Measurements from ENCODE around the gene AHI1. TPM values are rescaled to one million over a fixed set of nuclear protein-coding genes. Genes with fewer than 3 reads are reported as not detected.

AHI1 gene
- total RNA-seq, 1 experiment from 2014 or later, result 11.9 TPM

DNA sequence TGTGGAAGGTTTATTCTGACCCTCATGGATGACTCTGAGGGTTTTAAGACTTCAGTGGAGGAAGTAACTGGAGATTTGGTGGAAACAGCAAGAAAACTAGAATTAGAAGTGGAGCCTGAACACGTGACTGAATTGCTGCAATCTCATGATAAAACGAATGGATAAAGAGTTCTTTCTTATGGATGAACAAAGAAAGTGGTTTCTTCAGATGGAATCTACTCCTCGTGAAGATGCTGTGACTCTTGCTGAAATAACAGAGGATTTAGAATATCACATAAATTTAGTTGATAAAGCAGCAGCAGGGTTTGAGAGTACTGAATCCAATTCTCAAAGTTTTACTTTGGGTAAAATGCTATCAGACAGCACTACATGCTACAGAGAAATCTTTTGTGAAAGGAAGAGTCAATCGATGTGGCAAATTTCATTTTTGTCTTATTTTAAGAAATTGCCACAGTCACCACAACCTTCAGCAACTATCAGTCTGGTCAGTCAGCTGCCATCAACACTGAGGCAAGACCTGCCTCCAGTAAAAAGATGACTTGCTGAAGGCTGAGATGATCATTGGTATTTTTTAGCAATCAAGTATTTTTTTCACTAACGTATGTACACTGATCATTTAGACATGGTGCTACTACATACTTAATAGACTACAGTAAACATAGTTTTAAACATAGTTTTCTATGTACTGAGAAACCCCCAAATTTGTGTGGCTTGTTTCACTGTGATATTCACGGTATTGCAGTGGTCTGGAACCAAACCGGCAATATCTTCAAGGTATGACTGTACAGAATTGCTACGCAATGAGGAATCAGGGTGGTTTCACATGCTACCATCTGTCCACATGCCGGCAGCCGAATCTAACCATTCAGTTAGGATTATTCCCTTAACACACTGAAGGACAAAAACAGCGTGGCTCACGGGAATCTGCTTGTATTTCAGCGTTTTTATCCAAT is 167.4 kb downstream of the AHI1 start:
- no peak for DNase-seq (ENCODE audit: low read depth)

DNA sequence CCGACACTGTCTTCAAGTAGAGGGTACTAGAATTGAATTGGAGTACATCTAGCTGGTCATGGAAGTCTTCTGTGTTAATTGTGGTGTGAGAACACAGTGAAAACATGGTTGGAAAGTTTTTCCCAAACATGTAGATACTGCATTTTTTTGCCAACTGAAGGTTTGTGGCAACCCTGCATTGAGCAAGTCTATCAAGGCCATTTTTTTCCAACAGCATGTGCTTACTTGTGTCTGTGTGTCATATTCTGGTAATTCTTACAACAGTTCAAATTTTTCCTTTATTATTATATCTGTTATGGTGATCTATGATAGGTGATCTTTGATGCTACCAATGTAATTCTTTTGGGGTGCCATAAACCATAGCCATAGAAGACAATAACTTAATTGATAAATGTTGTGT is 169.4 kb downstream of the AHI1 start:
- no peak for DNase-seq (ENCODE audit: low read depth)

DNA sequence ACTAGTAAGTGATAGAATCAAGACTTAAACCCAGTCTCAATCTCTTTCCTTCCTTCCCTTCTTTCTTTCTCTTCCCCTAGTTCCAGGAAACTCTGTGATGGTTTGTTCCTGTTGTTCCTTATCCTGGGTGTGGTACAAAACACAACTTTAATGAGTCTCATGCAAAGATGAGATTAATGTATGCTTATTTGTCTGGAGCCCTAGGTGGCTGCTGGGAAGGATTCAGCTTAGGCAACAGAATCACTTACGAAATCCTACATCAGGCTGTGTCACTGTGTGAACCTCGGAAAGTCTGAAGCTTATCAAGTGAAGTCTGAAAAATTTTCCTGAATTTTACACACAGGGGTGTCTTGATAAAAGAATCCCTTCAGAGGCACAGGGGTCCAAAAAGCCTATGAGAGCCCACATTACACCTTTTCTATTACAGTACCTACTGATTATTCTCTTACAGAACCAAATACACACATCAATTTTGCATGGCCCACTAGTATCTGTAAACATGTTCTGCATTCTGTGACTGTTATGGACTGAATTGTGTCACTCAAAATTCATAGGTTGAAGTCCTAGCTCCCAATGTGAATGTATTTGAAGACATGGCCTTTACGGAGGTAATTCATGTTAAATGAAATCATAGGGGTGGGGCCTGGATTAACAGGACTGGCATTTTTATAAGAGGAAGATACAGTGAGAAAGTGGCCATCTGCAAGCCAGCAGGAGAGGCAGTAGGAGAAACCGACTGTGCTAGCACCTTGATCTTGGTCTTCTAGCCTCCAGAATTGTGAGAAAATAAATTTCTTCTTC is 171.7 kb downstream of the AHI1 start:
- no peak for DNase-seq (ENCODE audit: low read depth)

DNA sequence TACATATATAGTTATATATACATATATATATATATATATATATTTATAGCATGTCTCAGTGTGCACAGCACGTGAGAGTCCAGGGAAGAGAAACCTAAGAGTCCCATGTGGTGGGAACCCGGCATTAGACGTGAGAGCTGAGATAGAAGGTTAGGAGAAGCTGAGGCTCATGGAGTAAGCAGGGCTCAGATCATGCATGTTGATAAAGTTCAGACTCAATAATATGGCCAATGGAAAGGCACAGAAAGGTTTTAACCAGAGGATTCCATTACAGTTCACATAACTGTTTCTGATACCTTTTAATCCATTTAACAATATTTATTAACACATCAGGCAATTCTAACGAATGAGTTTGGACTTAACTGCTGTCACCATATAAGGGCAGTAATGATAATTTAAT is 173.0 kb downstream of the AHI1 start:
- DNase-seq (ENCODE audit: low read depth), result no peak

DNA sequence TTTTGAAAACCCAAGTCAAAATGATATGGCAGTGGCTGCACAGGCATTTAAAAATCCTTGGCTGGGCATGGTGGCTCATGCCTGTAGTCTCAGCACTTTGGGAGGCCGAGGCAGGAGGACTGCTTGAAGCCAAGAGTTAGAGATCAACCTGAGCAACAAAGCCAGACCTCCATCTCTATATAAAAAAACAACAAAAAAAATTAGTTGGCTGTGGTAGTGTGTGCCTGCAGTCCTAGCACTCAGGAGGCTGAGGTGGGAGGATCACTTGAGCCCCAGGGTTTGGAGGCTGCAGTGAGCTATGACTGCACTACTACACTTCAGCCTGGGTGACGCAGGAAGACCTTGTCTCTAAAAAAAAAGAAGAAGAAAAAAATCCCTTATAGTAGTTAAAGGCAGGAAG is 173.6 kb downstream of the AHI1 start:
- DNase-seq (ENCODE audit: low read depth), result no peak

DNA sequence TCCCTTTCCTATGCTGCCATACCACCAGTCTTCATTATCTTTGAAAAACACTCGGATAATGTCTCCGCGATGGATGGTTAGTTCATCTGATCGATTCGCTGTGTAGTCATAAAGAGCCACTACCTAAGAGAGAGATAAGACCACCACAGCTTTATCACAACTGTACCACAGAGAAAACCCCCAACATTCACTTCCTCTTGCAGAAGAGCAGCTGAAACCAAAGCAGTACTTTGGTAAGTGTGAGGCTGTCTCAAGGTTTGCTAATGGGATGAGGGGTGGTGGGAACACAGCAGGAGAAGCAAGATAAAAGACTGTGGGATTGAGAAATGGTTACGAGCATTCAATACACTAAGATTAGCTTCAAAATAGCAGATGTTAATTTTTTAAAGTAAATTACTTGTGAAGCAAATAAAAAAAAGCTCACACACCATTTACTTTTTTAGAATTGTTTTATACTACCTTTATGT is 174.3 kb downstream of the AHI1 start:
- DNase-seq (ENCODE audit: low read depth), result no peak

DNA sequence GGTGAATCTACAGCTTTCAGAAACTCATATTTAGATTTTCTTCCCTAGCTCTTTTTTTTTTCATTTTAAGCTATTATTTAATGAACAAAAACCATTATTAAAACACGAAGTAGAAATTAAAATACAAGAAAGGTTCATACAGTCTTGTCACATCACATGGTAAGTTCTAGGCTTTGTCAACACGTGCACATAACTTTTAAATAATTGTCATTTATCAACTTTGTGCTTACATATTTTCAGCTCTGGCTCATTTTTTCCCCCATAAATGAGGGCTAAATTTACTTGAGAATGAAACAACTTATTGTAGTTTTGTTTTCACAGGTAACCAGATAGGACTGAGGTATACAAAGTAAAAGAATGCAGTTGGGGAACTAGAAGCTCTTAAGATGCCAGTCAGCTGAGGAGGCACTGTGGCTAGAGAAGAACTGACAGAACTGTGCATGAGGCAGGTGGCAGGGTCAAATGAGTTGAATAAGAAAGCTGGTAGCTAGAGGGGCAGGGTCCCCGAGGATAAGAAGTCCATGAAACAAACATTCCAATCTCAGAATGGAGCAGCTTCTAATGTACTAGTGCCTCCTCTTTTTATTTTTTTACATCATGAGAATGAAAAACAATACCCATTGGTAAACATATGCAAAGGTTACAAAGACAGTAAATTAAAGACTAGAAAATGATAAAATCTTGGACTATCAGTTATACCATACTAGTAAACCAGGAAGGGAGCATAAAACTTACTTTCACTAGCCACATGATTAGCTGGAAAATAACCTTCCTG is 174.9 kb downstream of the AHI1 start:
- no peak for DNase-seq (ENCODE audit: low read depth)

DNA sequence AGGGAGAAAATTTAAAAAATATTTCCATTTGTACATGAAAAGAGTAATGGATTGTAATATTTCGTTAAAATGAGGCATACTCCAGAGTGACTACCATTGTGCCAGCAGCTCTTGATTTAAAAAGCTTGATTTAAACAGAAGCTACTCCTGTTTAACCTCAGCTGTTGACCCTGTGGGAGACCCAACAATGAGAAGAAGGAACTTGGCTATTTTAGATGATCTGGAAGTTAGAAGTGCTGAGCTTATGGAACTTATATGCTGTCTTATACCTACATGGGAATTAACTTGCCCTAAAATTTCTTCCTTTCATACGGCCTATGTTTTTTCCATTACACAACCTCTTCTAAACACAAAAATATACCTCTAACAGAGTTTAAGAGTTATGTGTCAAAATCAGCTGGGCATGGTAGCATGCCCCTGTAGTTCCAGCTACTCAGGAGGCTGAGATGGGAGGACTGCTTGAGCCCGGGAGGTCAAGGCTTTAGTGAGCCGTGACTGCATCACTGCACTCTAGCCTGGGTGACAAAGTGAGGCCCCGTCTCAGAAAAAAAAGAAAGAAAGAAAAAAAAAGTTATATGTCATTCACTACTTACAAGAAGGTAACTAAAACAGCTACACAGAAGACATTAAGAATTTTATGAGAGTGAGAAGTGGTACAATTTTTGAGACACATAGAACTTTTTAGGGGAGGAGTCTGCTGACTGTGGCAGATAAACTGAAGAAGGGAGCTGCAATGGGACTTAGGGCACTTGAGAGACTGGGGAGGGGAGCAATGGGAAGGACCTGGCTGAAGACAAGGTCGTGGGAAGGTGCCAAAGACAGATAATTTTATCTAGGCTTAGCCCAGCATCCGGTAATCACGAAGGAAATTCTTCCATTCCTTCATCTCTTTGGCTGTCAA is 176.6 kb downstream of the AHI1 start:
- DNase-seq (ENCODE audit: low read depth), result no peak

DNA sequence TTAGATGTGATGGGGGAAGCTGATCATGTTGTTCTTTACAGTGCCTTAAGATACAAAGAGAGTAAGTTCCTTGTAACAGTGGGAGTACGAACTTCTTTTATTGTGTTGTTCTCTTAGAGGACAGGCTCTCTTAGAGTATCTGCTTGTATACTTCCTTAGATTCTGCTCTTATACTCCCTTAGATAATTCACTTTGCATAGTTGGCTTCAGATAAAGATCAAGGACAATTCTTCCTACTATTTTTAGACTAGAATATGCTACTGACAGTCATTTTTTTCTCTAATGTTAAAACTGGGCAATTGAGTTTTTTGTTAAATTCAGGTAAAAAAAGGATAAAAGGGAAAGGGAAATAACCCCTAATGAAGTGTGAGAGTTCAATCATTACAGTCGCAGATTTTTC is 177.7 kb downstream of the AHI1 start:
- no peak for DNase-seq (ENCODE audit: low read depth)

DNA sequence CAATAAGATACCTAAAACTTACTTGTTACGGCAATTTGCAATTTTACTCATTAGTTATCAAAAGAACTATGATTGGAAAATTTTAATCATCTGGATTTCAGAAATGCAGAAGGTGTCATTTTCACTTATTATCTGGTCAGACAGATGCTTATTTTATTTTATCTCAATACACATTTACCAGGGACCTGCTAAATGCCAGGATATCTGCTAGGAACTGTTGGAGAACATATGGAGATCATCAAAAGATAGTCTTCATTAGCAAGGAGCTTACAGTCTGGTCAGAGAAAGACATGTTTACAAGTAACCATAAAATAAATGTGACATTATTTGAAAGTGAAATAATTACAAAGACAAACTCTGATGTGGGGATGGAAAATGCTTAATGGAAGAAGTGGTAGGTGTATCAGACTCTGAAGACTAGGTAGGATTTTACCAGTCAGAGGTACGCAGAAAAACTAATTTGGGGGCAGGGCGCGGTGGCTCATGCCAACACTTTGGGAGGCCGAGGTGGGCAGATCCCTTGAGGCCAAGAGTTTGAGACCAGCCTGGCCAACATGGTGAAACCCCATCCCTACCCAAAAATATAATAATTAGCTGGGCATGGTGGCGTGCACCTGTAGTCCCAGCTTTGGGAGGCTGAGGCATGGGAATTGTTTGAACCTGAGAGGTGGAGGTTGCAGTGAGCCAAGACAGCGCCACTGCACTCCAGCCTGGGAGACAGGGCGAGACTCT is 178.6 kb downstream of the AHI1 start:
- no peak for DNase-seq (ENCODE audit: low read depth)

DNA sequence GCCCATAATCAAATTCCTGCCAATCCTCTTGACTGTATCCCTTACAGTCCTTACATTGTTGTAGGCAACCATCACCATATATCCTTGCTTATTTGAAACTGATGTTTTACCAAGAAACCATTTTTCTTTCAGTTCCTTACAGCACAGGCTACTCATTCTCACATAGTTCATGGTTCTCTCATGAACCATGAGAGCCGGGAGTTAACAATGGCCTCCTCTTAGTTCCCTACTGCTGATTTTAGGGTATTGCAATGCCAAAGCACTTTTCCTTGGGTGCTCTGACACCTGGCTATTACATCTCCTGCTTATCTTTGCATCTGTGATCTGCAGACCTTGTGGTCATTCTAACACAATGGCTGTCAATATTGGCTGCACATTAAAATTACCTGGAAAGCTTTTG is 183.0 kb downstream of the AHI1 start:
- DNase-seq (ENCODE audit: low read depth), result no peak

DNA sequence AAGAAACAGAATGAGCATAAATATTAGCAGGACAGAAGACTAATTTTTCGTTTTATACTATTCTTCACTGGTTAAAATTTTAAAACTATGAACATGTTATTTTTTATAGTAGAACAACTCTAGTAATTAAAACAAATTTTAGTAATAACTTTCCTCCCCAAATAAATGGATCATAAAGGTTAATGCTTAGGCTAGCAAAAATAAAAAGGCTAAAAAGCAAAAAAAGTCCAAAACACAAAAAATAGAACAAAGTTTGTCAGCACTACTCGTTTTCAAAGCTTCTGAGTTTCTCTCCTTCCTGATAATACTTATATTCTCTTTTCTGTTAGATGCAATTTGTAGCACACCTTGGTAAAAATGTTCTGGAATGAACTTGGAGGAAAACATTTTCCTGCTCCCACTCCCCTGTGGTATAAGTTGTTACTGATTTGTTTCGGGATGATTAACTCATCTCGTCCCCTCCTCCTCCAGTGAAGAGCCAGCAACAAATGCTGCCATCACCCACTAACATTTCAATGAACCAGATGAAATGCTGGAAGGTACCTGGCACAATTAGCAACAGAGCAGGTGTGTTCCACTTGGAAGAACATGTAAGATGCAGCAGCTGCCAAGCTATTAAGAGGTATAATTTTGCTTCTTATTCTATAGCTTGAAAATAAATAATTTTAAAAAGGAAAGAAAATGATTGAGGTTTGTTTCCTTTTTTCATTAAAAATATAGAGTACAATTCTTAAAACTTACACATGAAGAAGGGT is 185.9 kb downstream of the AHI1 start:
- no peak for DNase-seq (ENCODE audit: low read depth)

DNA sequence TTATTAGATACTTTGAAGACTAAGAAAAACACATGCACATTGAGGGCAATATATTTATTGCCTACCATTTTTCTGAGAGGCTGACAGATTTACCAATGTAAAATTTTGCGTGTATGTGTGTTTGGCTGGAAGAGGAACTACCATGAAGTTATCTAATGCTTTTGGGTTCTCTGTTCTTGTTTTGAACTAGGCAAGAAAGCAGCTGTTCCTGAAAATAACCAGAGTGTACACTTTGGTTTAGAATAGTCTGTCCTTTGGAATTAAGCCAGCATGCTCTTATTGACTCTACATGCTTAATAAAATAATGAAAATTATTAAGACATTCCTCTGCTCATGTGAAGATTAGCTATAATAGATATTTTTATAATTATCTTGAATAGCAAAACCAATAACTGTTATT is 187.2 kb downstream of the AHI1 start:
- DNase-seq (ENCODE audit: low read depth), result no peak

DNA sequence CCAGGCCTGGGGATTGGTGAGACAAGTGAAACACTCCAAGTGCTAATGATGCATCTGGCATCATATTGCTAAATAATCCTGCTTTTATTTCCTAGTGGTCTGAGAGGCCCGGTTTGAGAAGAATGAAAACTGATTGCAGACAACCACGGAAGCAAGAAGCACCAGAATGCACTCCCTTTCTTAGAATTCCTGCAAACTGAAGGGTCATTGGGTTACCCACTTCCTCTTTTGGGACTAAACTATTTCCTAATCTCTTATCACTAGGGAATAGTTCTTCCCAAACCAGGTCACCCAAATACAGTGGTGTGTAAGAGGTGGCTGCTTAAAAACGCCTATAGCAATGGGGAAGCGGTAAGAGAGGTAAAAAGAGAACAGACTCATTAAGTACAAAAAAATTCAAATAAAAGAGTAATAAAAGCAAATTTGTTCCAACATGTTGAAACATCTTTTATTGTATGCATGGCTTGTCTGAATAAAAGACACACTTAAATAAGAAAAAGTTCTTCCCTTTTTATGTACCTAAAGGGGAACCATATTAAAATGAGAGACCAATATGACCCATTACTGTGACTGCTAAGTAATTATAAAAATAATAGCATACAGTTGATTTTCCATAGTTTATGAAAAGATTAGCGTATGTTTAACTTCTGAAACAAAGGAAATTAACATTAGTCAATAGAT is 190.7 kb downstream of the AHI1 start:
- DNase-seq (ENCODE audit: low read depth), result no peak

DNA sequence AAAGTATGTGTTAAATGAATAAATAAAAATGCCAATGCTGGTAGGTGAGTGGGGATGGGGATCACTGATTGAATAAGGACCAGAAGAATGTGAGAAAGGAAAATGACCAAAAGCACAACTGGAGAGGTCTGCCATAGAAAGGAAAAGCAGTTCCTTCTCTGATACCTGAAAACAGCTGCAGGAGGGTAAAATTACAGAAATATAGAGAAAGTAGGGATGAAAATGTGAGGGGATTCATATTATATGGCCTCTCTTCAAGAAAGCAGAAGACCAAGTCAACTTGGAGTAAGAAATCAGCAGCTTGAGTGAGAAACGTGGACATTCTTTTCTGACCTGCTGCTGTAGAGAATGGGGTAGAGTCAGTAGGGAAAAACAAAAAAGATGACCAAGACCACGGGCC is 191.4 kb downstream of the AHI1 start:
- DNase-seq (ENCODE audit: low read depth), result no peak

DNA sequence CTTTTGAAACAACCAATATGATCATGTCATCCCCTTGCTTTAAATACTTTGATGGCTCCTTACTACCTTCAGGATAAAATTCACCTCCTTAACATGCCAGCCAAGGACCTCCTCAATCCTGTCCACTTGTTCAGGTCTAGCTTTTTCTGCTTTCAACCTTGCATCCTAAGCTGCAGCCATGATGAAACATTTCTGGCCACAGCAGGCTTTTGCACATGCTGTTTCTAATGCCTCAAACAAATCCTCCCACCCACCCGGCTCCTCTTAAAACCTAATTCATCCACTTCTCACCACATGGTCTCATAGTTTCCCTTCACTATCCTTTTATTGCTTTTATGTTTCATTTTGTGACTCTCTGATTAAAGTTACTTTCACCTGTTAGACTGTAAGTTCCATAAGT is 191.9 kb downstream of the AHI1 start:
- DNase-seq (ENCODE audit: low read depth), result no peak

DNA sequence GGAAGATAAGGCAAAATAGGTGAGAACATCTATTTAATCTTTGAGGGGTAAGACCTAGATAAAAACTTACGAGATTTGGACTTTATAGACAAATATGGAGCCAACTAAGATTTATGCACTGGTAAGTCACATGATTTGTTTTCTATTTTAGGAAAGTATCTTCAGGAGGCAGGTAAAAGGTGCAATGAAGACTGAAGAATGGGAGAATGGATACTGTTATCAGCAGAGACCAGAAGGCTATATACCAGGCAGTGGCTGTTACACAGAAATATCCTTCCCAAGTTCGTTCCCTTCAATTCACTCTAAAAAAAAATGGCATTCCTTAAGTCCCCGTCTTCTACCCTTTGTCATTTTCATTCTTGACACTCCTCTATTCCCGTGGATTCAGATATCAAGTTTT is 192.7 kb downstream of the AHI1 start:
- no peak for DNase-seq (ENCODE audit: low read depth)

DNA sequence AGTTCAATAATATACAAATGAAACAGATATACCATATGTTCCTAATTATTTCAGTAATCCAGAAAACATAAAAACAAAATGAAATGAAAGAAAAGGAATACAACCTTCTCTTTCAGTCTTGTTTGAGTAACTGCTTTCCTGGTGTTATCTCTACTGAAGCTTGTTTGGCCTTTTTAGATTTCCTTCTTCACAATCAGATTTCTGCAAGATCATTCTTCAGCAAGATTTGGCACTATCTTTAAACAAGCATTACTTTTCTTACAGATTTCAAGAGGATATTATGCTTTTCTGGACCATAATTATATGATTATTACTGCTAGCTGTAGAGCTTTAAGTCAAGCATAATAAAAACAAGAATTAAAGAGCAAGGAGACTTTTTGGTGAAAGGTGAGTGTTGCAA is 196.2 kb downstream of the AHI1 start:
- no peak for DNase-seq (ENCODE audit: low read depth)

DNA sequence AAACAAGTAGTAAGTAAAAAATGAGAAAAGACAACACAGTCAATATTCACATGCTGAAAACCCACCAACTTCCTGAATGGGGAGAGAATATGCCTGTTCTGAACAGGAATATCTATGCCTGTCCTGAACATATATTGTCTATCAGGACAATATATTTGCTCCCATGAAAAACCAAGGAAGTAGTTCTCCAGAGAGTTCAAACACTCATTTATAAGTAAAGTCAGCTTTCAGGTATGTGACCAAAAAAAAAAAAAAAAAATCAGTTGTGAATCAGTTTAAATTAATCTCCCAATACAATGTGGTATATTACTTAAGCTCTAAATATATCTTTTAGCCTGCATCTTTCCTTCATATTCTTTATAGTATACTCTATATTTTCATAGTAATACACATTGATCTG is 197.0 kb downstream of the AHI1 start:
- no peak for DNase-seq (ENCODE audit: low read depth)

Data from M059J (cell line).